Astrocyte (in vitro differentiated cells and primary cell): ENCODE measurements around the gene DCDC2C.

Source experiments
- CTCF ChIP-seq: IDR thresholded peaks from 2 replicates; pipeline ENCODE4 v1.5.1; 2011; ENCODE audit warnings: low read depth, mild to moderate bottlenecking, inconsistent platforms, low read length, moderate library complexity; ENCODE audit not compliant: insufficient read depth
- EZH2 ChIP-seq: IDR thresholded peaks from 2 replicates; pipeline ENCODE4 v1.6.1; 2012; ENCODE audit warnings: mild to moderate bottlenecking, low read length, inconsistent platforms; ENCODE audit not compliant: insufficient read depth

GRCh38 chr2:3753561-3753960, 50.2 kb downstream of the DCDC2C start:
- TF ChIP-seq CTCF: no peak
- TF ChIP-seq EZH2: no peak
